T-helper 22 cell (primary cell): Measurements from ENCODE around the gene STXBP5.

Source experiments
- DNase-seq: peaks from one replicate; pipeline ENCODE4 v3.0.0-alpha.2; 2020; ENCODE audit warnings: low read depth

The STXBP5 gene

GRCh38 chr6:147211349-147211748 is 7.1 kb downstream of the STXBP5 start:
- no peak for DNase-seq

GRCh38 chr6:147211831-147212230 is 7.6 kb downstream of the STXBP5 start:
- no peak for DNase-seq

GRCh38 chr6:147212622-147213021 is 8.4 kb downstream of the STXBP5 start:
- DNase-seq, result no peak

- DNase-seq, result no peak
Measured at GRCh38 chr6:147213772-147214171, 9.6 kb downstream of the STXBP5 start.

GRCh38 chr6:147214248-147215227 is 10.3 kb downstream of the STXBP5 start:
- no peak for DNase-seq

GRCh38 chr6:147216915-147217314 is 12.7 kb downstream of the STXBP5 start:
- no peak for DNase-seq

- DNase-seq, result no peak
Measured at GRCh38 chr6:147217840-147218404, 13.7 kb downstream of the STXBP5 start.

- DNase-seq, result no peak
Measured at GRCh38 chr6:147218797-147219196, 14.6 kb downstream of the STXBP5 start.

GRCh38 chr6:147219463-147219862 is 15.2 kb downstream of the STXBP5 start:
- DNase-seq, result no peak

GRCh38 chr6:147220345-147220744 is 16.1 kb downstream of the STXBP5 start:
- no peak for DNase-seq

GRCh38 chr6:147221739-147222138 is 17.5 kb downstream of the STXBP5 start:
- DNase-seq, result no peak

- DNase-seq, result no peak
Measured at GRCh38 chr6:147222160-147222838, 18.1 kb downstream of the STXBP5 start.

GRCh38 chr6:147223736-147224135 is 19.5 kb downstream of the STXBP5 start:
- no peak for DNase-seq

GRCh38 chr6:147226163-147226724 is 22.0 kb downstream of the STXBP5 start:
- no peak for DNase-seq

- DNase-seq, result no peak
Measured at GRCh38 chr6:147226877-147227276, 22.7 kb downstream of the STXBP5 start.

GRCh38 chr6:147227770-147228320 is 23.6 kb downstream of the STXBP5 start:
- no peak for DNase-seq

- no peak for DNase-seq
Measured at GRCh38 chr6:147231589-147231988, 27.4 kb downstream of the STXBP5 start.

GRCh38 chr6:147234685-147235084 is 30.5 kb downstream of the STXBP5 start:
- no peak for DNase-seq

GRCh38 chr6:147238164-147238563 is 33.9 kb downstream of the STXBP5 start:
- DNase-seq, result no peak

- no peak for DNase-seq
Measured at GRCh38 chr6:147238906-147239305, 34.7 kb downstream of the STXBP5 start.

GRCh38 chr6:147244832-147245231 is 40.6 kb downstream of the STXBP5 start:
- no peak for DNase-seq

- DNase-seq, result no peak
Measured at GRCh38 chr6:147245693-147246092, 41.5 kb downstream of the STXBP5 start.
